ENCODE measurements around the gene MARVELD1. TPM values are rescaled to one million over a fixed set of nuclear protein-coding genes. Genes with fewer than 3 reads are reported as not detected.
A peak's percentile ranks its signal among the peaks of the same experiment; 100 is the strongest.

Gene MARVELD1
- total and polyA plus RNA-seq, 8 donors: 5.7 to 21.0 (median 10.9) TPM

- DNase-seq: no peak
- no peak overlapping the region for H3K4me3 ChIP-seq
- peak overlapping the region in 2 of 5 donors; percentile 53 to 82 for H3K27ac ChIP-seq
- peaks cover 4 to 31% (median 25%) of the 10 kb centered on the region in 4 donors for H3K4me1 ChIP-seq
- TF ChIP-seq EP300 (IDR thresholded peaks at IDR 0.05): no peak
- intact Hi-C loops (cut with DNase I; ENCODE audit: low total_unique reads): no loop called here
- no peaks in the 10 kb centered on the region for H3K9me3 ChIP-seq
- WGBS, 5 donors: 78 to 92% (median 84%) methylated on average over 2 of the region's 2 CpGs
- H3K36me3 ChIP-seq: no peaks in the 10 kb centered on the region
- no peaks in the 10 kb centered on the region for H3K27me3 ChIP-seq
Measured at GRCh38 chr10:97708167-97708566, 5.4 kb upstream of the MARVELD1 start.

- TF ChIP-seq POLR2AphosphoS5 (IDR thresholded peaks at IDR 0.05) (peak in 2 of 3 donors; percentile 4 to 31), CTCF (IDR thresholded peaks at IDR 0.05) (peak in 5 of 7 experiments; percentile 22 to 65 (median 43)), POLR2A (IDR thresholded peaks at IDR 0.05) (no peak)
- intact Hi-C loops (cut with DNase I; ENCODE audit: low total_unique reads): no loop called here
- peaks cover 10 to 40% (median 30%) of the 10 kb centered on the region in 4 donors for H3K4me1 ChIP-seq
Measured at GRCh38 chr10:97708976-97709946, 4.3 kb upstream of the MARVELD1 start.

GRCh38 chr10:97711640-97712572 is 1.6 kb upstream of the MARVELD1 start:
- no peaks in the 10 kb centered on the region for H3K9me3 ChIP-seq
- WGBS, 5 donors: 67 to 88% (median 81%) methylated on average over 8 to 9 of the region's 9 CpGs
- peaks cover 0 to under 1% (median 0%) of the 10 kb centered on the region in 4 donors for H3K36me3 ChIP-seq
- no peak overlapping the region for H3K4me3 ChIP-seq
- DNase-seq: no peak
- peaks cover 25 to 66% (median 46%) of the 10 kb centered on the region in 4 donors for H3K4me1 ChIP-seq
- peak overlapping the region in 4 of 5 donors; percentile 90 to 97 (median 94) for H3K27ac ChIP-seq
- intact Hi-C loops (cut with DNase I; ENCODE audit: low total_unique reads): no loop called here
- no peaks in the 10 kb centered on the region for H3K27me3 ChIP-seq
- TF ChIP-seq POLR2A (IDR thresholded peaks at IDR 0.05) (no peak), EP300 (IDR thresholded peaks at IDR 0.05) (no peak), CTCF (IDR thresholded peaks at IDR 0.05) (no peak), POLR2AphosphoS5 (IDR thresholded peaks at IDR 0.05) (no peak)

More at GRCh38 chr10:97708976-97709946, 4.3 kb upstream of the MARVELD1 start:
- H3K36me3 ChIP-seq: no peaks in the 10 kb centered on the region
- H3K9me3 ChIP-seq: no peaks in the 10 kb centered on the region
- peak; percentile 72 to 92 for DNase-seq
- H3K4me3 ChIP-seq: no peak overlapping the region
- WGBS, 5 donors: 34 to 42% (median 39%) methylated on average over 18 of the region's 18 CpGs
- peak overlapping the region in 3 of 5 donors; percentile 53 to 82 (median 55) for H3K27ac ChIP-seq
- no peaks in the 10 kb centered on the region for H3K27me3 ChIP-seq

- peak overlapping the region; percentile 83 to 97 (median 93) for H3K27ac ChIP-seq
- no peaks in the 10 kb centered on the region for H3K9me3 ChIP-seq
- peak overlapping the region; percentile 60 to 73 (median 62) for H3K4me3 ChIP-seq
- H3K27me3 ChIP-seq: no peaks in the 10 kb centered on the region
- no peak for TF ChIP-seq EP300 (IDR thresholded peaks at IDR 0.05)
- TF ChIP-seq CTCF (IDR thresholded peaks at IDR 0.05): peak in 3 of 7 experiments; percentile 8 to 16 (median 15)
- TF ChIP-seq POLR2AphosphoS5 (IDR thresholded peaks at IDR 0.05): peak; percentile 42 to 71 (median 69)
- TF ChIP-seq POLR2A (IDR thresholded peaks at IDR 0.05): no peak
- H3K36me3 ChIP-seq: peaks cover 0 to 10% (median 6%) of the 10 kb centered on the region in 4 donors
- peak; percentile 73 to 92 for DNase-seq
- WGBS, 5 donors: 0 to 1% (median 0%) methylated on average over 27 to 69 of the region's 69 CpGs
- intact Hi-C loops (cut with DNase I; ENCODE audit: low total_unique reads): no loop called here
- H3K4me1 ChIP-seq: peaks cover 41 to 82% (median 59%) of the 10 kb centered on the region in 4 donors
Measured at GRCh38 chr10:97713826-97714400, 383 bp downstream of the MARVELD1 start.

All from stomach (tissue), 9 donors.